NCI-H510A treated with DMSO at 0.1 percent for 48 hours (cell line): ENCODE data around the gene DDX20.
A peak's percentile ranks its signal among the peaks of the same experiment; 100 is the strongest.

Experiments
- DNase-seq: peaks from one replicate; lab custom pipeline; 2025; lab: John Stamatoyannopoulos, UW

The DDX20 gene

DNA sequence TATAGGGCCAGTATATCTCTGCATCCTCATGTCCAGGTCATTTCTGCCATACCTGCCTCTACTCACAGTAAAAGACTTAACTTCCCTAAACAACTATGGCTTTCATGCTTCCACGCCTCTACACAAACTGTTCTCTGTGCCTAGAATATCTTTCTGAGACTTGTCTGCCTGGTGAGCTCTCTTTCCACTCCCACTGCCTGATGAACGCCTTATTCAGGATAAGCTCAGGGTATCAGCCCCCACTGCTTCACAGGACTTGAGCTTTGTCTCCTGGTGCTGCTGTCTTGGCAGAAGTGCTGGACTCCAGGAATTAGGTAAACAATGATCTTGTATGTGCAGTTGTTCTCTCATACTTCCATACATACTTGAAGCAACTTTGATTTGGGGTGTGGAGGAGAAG lies 4.8 kb upstream of the DDX20 start:
- no peak for DNase-seq

DNA sequence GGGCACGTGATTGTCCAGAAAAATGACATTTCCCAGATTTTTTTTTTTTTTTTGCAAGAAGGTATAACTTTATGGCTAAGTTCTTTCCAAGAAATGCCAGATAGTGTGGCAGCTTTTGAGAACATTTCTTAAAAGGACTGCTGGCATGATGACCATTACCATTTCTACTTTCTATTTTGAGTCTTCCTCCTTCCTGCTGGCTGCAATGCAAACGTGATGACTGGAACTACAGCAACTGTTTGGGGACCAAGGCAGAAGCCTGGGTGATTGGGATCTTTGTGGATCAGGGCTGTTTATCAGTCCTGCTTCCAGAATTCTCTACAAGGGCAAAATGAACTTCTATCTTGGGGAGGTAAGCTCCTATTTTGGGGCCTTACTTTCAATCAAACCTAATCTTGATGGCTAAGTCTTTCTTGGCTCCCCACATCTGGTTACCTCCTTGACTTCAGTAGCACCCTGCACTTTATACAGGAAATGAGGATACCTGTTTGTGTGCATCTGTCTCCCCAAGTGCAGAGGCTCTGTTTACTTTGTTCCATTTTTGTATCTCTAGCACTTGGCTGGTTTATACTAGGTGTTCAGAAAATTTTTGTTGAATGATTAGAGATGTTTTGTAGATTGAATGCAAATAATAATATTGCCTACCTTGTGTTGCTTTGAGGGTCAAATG lies 3.7 kb upstream of the DDX20 start:
- no peak for DNase-seq

DNA sequence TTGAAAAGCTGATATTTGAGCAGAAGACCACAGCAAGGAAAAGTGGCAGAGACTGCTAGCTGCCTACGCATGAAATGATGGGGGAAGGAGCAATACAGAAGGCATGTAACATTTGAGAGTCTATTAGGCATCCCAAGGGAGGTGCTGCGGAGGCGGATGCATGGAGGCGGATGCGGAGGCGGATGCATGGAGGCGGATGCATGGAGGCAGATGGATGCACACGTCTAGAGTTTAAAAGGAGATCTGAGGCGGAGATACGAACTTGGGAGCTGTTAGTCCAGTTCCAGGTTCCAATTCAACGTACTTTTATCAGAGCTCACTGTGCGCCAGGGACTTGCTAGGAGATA lies 744 bp upstream of the DDX20 start:
- DNase-seq = peak; percentile 85

DNA sequence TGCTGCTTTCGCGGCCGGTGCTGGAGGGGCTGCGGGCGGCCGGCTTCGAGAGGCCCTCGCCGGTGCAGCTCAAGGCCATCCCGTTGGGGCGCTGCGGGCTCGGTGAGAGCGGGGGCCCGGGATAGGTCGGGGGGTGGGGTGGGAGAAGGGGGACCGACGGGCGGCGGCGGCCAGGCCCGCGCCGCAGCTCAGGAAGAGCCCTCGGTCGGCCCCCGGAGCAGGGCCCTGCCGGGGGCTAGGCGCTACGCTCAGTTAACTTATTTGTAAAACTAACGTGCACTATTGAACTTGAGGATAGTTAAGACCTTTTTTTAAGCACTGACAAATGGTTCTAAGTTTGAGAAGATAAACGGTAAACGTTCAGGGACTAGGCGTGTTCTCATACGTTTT lies 418 bp downstream of the DDX20 start:
- DNase-seq = no peak

- DNase-seq = no peak
Measured at GRCh38 chr1:111758373-111758772, 2.7 kb downstream of the DDX20 start.

- DNase-seq = no peak
Measured at GRCh38 chr1:111761717-111762116, 6.0 kb downstream of the DDX20 start.

DNA sequence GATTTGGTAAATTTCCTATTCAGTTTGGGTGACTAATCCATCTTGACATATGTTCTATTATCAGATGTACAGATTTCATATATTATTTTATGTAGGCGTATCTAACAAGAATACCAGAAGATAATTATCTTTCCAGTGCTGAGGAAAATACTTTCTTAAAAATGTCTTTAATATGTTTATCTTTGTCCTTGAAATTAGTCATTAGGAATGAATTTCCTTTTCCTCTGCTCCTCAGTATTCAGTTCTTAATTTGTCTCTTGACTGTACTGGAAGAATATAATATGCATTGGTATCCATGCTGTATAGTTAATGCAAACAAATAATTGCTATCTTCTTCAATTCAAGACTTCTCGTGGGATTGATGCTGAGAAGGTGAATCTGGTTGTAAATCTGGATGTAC lies 6.6 kb downstream of the DDX20 start:
- DNase-seq = no peak

GRCh38 chr1:111768023-111768422 lies 12.3 kb downstream of the DDX20 start:
- peak; percentile 62 for DNase-seq

- DNase-seq = no peak
Measured at GRCh38 chr1:111768625-111769024, 12.9 kb downstream of the DDX20 start.

DNA sequence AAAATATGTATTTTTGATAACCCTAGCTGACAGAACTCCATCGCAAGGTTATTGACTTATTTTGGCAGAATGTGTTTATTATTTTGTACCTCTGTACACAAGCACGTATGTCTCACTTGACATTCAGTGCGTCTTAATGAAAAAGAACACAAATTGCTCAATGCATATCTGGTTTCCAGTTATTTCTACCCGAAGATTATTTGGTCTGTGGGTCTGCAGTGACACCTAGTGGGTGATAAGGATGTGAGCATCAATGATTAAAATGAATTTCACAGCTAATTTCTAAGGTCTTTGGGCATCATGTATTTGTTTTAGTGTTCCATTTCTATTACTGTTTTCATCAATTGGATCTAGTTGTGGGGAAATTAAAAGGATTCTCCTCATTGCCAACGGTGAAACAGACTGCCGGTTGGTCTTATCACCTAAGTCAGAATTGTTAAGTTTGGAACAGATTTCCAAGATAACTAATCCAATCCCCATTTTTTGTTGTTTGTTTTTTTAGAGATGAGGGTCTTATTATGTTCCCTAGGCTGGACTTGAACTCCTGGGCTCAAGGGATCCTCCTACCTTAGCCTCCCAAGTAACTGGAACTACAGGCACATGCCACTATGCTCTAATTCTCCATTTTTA lies 13.9 kb downstream of the DDX20 start:
- peak; percentile 54 for DNase-seq

DNA sequence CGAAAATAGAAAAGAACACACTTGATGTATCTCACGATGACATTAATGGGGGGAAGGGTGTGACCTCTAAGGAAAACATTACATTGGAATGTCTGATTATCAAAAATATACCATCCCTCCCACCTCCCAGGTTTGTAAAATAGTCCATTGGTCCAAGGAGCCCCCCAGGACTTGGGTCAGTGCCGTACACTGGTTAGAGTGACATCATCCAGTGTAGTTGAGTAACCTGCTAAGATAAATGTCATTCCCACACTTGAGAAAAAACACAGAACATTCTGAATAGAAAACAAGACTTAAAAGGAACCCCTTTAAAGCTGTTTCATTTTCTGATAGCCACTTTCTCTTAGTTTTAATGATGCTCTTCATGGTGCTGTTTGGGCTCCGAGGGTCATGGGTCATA lies 15.2 kb downstream of the DDX20 start:
- DNase-seq = no peak

DNA sequence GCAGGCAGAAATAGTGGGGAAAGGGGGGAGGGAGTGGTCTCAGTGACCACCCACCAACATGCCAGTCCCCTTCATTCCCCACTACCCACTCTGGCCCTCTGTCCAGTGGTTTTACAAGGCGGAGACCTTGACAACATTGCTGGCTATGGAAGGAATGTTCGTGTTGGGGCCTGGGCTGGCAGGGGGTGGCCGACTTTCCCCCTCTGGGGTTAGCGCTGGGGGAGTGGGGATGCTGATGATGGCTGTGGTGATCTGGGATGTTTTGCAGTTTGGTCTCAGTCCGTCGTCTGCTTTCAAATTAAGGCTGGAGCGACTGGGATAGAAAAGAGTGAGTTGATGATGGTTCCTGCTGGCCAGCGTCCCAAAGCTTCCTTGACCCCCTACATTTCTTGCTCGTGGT lies 20.3 kb downstream of the DDX20 start:
- DNase-seq = no peak

GRCh38 chr1:111776391-111776790 lies 20.7 kb downstream of the DDX20 start:
- no peak for DNase-seq

GRCh38 chr1:111776861-111777260 lies 21.2 kb downstream of the DDX20 start:
- no peak for DNase-seq

- DNase-seq = no peak
Measured at GRCh38 chr1:111777301-111777700, 21.6 kb downstream of the DDX20 start.

GRCh38 chr1:111778066-111778465 lies 22.4 kb downstream of the DDX20 start:
- no peak for DNase-seq

- DNase-seq = no peak
Measured at GRCh38 chr1:111778541-111779051, 22.9 kb downstream of the DDX20 start.

GRCh38 chr1:111779546-111779945 lies 23.8 kb downstream of the DDX20 start:
- no peak for DNase-seq

GRCh38 chr1:111784273-111784901 lies 28.7 kb downstream of the DDX20 start:
- no peak for DNase-seq

DNA sequence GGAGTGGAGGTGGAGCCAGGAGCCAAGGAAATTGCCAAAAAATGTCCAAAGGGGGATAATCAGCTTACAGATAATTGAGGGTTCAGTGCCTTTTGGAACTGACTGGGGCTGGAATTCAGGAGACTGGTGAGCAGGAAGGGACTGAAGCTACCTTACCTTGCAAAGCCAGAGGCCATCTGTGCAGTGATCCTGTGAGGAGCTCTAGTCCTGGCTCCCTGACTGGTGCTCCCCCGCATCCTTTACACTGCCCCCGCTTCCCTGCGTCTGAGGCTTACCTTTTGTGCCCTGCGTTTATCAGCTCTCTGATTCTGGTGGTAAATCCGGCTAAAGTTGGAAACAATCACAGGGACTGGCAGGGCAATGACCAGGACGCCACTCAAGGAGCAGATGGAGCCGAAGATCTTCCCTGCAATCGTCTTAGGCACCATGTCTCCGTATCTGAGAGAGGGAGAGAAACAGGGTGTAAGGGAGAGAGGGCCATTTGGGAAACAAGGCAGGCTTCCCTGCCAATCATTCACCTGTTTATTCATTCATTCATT lies 31.0 kb downstream of the DDX20 start:
- no peak for DNase-seq

DNA sequence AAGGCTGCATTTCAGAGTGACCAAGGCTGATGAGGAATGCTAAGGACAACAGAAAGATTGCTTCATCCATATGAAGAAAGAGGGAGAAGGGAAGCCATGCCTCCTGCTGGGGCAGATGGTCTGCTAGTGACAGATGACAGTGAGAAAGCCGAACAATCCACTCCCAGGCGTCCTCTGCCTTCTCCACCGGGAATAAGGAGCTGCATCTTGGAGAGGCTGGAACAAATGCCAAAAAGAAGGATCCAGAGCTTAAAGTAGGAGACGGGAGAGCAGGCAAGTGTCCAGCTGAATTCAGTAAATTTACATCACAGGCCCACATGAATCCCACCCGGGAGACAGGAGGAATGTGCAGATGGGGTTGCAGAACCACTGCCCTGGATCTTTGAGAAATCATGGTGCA lies 33.4 kb downstream of the DDX20 start:
- DNase-seq = no peak

DNA sequence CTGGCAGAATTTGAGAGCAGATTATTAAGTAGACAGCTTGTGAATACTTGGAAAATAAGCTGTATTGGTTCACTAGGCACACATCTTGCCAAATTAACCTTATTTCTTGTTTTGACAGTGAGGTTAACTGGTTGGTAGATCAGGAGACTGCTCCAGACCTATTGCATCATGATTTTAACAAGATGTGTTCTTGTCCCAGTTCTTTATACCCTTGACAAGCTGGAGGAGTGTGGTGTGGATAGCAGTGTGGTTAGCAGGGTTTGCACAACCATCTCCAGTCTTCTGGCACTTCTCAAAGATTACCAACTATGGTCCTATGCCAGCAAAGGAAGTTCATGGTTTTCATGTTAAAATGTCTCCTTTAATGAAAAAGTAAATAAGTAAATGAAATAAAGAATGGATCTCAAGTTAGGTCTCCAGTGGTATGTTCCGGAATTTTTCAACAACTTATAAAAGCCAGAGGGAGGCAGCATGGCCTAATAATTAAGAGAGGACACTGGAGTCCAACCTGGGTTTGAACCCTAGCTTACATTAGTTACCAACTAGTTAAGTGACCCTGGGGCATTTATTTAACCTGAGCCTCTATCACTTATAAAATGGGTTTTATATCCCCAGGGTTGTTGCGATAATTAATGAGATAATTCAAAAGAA lies 34.1 kb downstream of the DDX20 start:
- DNase-seq = no peak

DNA sequence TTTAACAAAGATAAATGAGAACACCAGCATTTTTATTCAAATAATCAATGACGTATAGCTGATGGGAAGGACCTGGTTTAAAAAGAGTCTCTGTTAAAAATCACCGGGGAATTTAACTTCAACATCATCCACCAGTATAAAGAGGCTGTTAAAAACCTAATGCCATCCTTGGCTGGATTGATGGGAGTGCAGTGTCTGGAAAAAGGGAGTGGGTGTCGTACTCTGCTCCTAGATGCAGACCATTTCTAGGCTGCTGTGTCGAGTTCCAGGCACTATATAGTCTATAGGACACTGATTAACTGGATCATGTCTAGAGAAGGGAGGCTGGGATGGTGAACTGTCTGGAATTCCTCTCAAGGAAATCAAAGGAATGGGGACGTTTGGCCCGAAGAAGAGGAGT lies 36.1 kb downstream of the DDX20 start:
- DNase-seq = no peak
